ENCODE data around the gene KNL1.
"Not testable (repeated sequence)": the region's sequence is repeated elsewhere in the genome, so short reads cannot be mapped to it uniquely, and the experiment has no call there.

The KNL1 gene

DNA sequence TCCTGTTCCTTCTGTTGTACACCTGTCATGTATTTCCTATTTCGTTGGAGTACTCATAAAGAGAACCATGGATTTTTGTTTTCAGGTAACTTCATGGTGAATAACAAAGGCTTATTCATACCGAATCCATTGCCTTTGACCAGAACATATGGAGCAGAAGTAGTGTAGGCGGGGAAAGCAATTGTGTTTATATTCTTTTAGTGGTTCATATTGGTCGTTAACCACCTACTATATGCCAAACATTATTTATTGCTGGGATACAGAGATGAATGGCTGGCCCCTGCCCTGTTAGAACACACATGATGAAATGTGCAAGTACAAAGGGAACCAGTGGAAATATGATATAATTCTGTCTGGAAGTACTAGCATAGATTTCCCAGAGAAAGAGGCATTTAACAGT, 15.2 kb upstream of the KNL1 start:
- H3K4me2 ChIP-seq, result no peak overlapping the region
- no peak overlapping the region for H3K4me3 ChIP-seq
- no peak overlapping the region for H3K27ac ChIP-seq
- peaks cover 12% of the 10 kb centered on the region; the same call in 1 of the 2 replicates for H3K9me3 ChIP-seq
- H3K27me3 ChIP-seq, result no peaks in the 10 kb centered on the region
- no peak for TF ChIP-seq Cebpa-rat (IDR thresholded peaks at IDR 0.05)
- H3K36me3 ChIP-seq, result peaks cover 20% of the 10 kb centered on the region
- no peaks in the 10 kb centered on the region; the same call in 1 of the 2 replicates for H4K20me1 ChIP-seq
- no peaks in the 10 kb centered on the region for H3K4me1 ChIP-seq
- H3K9ac ChIP-seq, result no peak overlapping the region

DNA sequence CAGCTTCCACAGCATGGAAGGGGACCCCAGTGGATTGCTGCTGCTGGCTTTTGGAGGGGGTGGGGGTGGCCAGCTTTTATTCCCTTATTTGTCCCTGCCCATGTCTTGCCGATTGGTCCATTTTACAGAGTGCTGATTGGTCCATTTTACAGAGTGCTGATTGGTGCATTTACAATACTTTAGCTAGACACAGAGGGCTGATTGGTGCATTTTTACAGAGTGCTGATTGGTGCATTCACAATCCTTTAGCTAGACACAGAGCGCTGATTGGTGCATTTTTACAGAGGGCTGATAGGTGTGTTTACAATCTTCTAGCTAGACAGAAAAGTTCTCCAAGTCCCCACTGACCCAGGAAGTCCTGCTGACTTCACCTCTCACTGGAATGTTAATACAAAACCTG, 12.3 kb upstream of the KNL1 start:
- peaks cover 12% of the 10 kb centered on the region; the same call in 1 of the 2 replicates for H3K9me3 ChIP-seq
- H3K36me3 ChIP-seq, H3K4me2 ChIP-seq, H3K4me1 ChIP-seq, H4K20me1 ChIP-seq, H3K4me3 ChIP-seq, H3K27me3 ChIP-seq, H3K9ac ChIP-seq, H3K27ac ChIP-seq: not testable (repeated sequence)

DNA sequence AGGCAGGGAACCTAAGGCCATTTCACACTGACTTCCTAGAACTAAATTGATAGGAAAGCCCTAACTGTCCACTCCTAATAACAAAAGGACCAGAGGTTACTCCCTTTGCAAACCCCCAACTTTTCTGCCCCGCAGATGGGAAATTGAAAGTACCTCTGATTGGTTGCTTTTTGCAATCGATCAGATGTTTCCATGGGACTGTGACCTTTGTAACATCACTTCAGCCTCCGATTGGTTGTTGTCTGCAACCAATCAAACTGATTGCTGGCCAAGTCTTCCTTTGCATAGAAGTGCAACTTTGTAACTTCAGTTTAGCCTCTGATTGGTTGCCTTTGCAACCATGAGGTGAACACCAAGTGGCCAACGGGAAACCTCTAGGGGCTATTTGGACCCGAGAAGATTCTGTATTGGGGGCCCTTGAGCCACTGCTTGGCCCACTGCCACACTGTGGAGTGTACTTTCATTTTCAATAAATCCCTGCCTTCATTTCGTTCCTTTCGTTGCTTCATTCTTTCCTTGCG, 11.3 kb upstream of the KNL1 start:
- TF ChIP-seq Cebpa-rat (IDR thresholded peaks at IDR 0.05), result no peak
- Histone ChIP-seq H3K9me3 (peaks cover 12% of the 10 kb centered on the region; the same call in 1 of the 2 replicates), H4K20me1 (no peaks in the 10 kb centered on the region), H3K36me3 (no peaks in the 10 kb centered on the region), H3K9ac (no peak overlapping the region), H3K4me1 (no peaks in the 10 kb centered on the region), H3K27ac (no peak overlapping the region), H3K4me2 (no peak overlapping the region), H3K27me3 (no peaks in the 10 kb centered on the region), H3K4me3 (no peak overlapping the region)

DNA sequence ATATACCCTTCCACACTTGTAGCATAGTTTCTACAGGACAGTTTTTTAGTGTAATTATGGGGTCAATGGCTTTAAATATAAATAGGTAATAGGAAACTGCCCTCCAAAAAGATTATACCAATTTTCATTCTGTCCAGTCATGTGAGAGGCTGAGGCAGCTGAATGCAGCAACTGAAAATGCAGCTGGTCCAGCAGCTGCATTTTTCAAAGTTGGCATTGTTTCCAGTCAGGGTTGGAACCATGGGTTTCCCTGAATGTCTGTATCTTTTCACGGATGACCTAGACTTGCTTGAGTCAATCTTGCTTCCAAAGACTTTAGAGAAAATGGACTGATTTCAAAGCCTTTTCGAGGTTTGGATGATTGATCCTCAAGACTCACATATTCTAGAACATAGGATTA, 9.9 kb upstream of the KNL1 start:
- Histone ChIP-seq H4K20me1 (no peaks in the 10 kb centered on the region), H3K4me3 (no peak overlapping the region), H3K27ac (no peak overlapping the region), H3K4me1 (peaks cover 7% of the 10 kb centered on the region), H3K9me3 (peaks cover 12% of the 10 kb centered on the region; the same call in 1 of the 2 replicates), H3K36me3 (no peaks in the 10 kb centered on the region), H3K4me2 (no peak overlapping the region), H3K27me3 (no peaks in the 10 kb centered on the region), H3K9ac (no peak overlapping the region)
- TF ChIP-seq Cebpa-rat (IDR thresholded peaks at IDR 0.05), result no peak

DNA sequence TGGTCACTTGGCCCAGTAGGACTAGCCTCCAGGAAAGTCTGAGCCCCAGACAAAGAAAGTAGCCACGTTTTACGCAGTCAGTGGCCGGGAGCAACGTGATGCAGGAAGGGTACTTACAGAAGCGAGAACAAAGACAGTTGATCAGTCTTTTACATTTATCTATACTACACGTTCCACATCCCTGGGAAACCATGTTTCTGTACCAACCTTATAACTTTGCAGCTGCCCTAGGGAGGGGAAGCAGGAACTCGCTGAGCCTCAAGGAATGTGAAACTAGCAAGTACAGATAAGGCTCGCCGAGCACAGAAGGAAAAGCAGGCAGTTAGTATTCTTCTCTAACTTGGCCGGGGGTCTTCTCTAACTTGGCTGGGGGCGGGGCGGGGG, 3.4 kb upstream of the KNL1 start:
- H3K4me3 ChIP-seq, result peak overlapping the region; percentile 65
- no peaks in the 10 kb centered on the region for H4K20me1 ChIP-seq
- H3K4me1 ChIP-seq, result peaks cover 39% of the 10 kb centered on the region
- no peak for TF ChIP-seq Cebpa-rat (IDR thresholded peaks at IDR 0.05)
- H3K9me3 ChIP-seq, result no peaks in the 10 kb centered on the region
- H3K27ac ChIP-seq, result peak overlapping the region; percentile 73
- H3K9ac ChIP-seq, result peak overlapping the region; percentile 69
- H3K27me3 ChIP-seq, result no peaks in the 10 kb centered on the region
- H3K4me2 ChIP-seq, result peak overlapping the region; percentile 76
- H3K36me3 ChIP-seq, result no peaks in the 10 kb centered on the region

DNA sequence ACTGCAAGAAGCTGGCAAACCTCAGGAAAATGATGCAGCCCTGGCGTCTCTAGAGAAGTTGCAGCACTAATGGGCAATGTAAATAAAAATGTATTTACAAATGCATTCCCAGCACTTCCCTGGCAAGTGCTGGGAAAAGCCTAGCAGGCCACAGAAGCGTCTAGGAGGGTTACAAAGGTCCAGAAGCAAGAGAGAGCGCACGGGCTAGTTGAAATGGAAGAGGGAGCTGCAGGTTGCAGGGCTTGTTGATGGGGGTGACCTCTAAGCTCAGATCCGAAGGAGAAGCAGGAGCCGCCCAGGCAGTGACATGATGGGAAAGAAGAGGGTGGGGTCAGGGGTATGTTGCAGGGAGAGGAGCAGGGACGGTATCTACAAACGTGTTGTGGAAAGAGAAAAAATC, 2.7 kb upstream of the KNL1 start:
- Histone ChIP-seq H3K27ac (no peak overlapping the region; the same call in 1 of the 2 replicates), H3K27me3 (no peaks in the 10 kb centered on the region), H3K4me2 (peak overlapping the region; percentile 76), H3K4me3 (peak overlapping the region; percentile 65), H3K9ac (peak overlapping the region; percentile 21; the same call in 1 of the 2 replicates), H4K20me1 (no peaks in the 10 kb centered on the region), H3K9me3 (no peaks in the 10 kb centered on the region), H3K4me1 (peaks cover 46% of the 10 kb centered on the region), H3K36me3 (no peaks in the 10 kb centered on the region)
- TF ChIP-seq Cebpa-rat (IDR thresholded peaks at IDR 0.05), result no peak

DNA sequence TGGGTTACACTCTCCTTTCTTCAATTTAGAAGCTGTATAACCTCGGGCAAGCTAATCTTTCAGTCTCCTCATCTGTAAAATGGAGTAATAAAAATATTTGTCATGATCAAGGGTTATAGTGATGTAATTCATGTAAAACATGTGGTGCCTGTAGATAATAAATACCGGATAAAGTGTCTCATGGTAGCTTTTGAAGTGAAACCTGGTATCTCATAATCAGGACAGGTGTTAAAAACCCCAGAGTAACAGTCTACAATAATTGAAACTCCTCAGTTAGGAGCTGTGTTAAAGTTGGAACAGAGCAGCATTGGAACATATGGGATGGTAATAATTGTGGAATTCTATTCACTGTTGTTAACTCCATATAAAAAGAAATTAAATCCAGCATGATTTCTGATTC, 884 bp upstream of the KNL1 start:
- TF ChIP-seq Cebpa-rat (IDR thresholded peaks at IDR 0.05), result no peak
- H3K9ac ChIP-seq, result no peak overlapping the region
- H3K27me3 ChIP-seq, result no peaks in the 10 kb centered on the region
- 0 out of 2 replicates have a peak overlapping the region, but pooled peaks have one; percentile 20 for H3K4me2 ChIP-seq
- H3K4me3 ChIP-seq, result no peak overlapping the region
- H3K4me1 ChIP-seq, result peaks cover 51% of the 10 kb centered on the region
- H3K27ac ChIP-seq, result no peak overlapping the region
- no peaks in the 10 kb centered on the region for H3K9me3 ChIP-seq
- H4K20me1 ChIP-seq, result no peaks in the 10 kb centered on the region
- H3K36me3 ChIP-seq, result peaks cover 2% of the 10 kb centered on the region; the same call in 1 of the 2 replicates

DNA sequence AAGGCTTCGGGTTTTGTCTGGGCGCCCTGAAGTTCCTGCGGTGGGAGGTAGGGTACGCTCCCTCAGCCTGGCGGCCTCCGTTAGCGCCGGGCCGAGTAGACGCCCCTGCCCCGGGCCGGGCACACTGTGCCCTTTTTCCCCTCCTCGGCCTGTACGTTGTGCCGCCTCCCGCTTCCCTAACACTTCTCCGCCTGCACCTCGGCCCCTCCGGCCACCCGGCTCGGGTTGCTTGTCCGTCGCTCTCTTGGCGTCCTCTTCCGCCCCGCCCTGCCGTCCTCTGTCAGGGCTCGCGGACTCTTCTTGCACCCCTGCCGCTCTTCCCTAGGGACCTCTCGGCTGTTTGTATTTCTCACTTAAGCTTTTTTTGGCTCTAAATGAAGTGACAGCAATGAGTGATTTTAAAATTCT, 384 bp downstream of the KNL1 start:
- H3K27me3 ChIP-seq, result no peaks in the 10 kb centered on the region
- peak overlapping the region; percentile 83 for H3K4me3 ChIP-seq
- H4K20me1 ChIP-seq, result no peaks in the 10 kb centered on the region
- H3K9ac ChIP-seq, result peak overlapping the region; percentile 90
- H3K9me3 ChIP-seq, result no peaks in the 10 kb centered on the region
- H3K4me1 ChIP-seq, result peaks cover 41% of the 10 kb centered on the region
- no peak for TF ChIP-seq Cebpa-rat (IDR thresholded peaks at IDR 0.05)
- peak overlapping the region; percentile 85 for H3K4me2 ChIP-seq
- peaks cover 14% of the 10 kb centered on the region for H3K36me3 ChIP-seq
- peak overlapping the region; percentile 94 for H3K27ac ChIP-seq

DNA sequence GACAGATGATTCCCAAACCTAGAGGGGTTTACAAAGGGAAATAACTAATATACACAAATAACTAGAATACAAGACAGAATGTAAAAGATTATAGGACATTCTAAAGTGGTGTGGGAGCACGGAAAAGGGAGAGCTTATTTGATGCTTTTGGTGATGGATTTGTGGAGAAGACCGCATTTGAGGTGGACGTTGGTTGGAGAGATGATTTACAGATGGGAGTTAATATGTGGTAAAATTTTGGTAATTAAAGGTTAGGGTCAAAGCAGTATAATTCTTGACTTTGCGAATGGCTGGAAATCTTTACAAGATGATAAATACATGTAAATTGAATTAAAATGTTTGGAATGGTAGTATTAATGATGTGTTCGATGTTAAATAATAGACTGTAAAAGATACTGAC, 1.2 kb downstream of the KNL1 start:
- no peaks in the 10 kb centered on the region for H3K9me3 ChIP-seq
- peaks cover 38% of the 10 kb centered on the region for H3K4me1 ChIP-seq
- peaks cover 15% of the 10 kb centered on the region for H3K36me3 ChIP-seq
- TF ChIP-seq Cebpa-rat (IDR thresholded peaks at IDR 0.05), result no peak
- H3K27ac ChIP-seq, result peak overlapping the region; percentile 7; the same call in 1 of the 2 replicates
- peak overlapping the region; percentile 83 for H3K4me3 ChIP-seq
- H3K4me2 ChIP-seq, result peak overlapping the region; percentile 85
- H3K27me3 ChIP-seq, result no peaks in the 10 kb centered on the region
- H4K20me1 ChIP-seq, result no peaks in the 10 kb centered on the region
- peak overlapping the region; percentile 90 for H3K9ac ChIP-seq

DNA sequence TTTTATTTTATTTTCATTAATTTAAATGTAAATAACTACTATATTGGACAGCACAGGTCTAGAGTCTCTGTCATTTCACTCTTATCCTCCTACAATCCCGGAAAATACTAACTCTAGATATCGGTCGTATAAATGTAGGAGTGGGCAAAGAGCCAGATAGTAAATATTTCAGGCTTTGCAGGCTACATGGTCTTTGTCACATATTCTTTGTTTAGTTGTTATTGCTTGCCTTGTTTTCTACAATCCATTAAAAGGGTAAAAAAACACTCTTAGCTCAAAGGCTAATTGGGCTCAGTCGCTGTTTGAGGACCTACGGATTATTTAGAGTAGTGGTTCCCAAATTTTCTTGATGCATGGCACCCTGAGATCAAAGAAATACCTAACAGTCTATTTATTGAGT, 1.7 kb downstream of the KNL1 start:
- H3K27me3 ChIP-seq, result no peaks in the 10 kb centered on the region
- TF ChIP-seq Cebpa-rat (IDR thresholded peaks at IDR 0.05), result no peak
- H3K4me2 ChIP-seq, result peak overlapping the region; percentile 85
- no peaks in the 10 kb centered on the region for H4K20me1 ChIP-seq
- H3K9ac ChIP-seq, result 0 out of 2 replicates have a peak overlapping the region, but pooled peaks have one; percentile 90
- H3K36me3 ChIP-seq, result peaks cover 16% of the 10 kb centered on the region
- peaks cover 33% of the 10 kb centered on the region for H3K4me1 ChIP-seq
- no peak overlapping the region for H3K27ac ChIP-seq
- 0 out of 2 replicates have a peak, but pooled peaks cover 3% of the 10 kb centered on the region for H3K9me3 ChIP-seq
- H3K4me3 ChIP-seq, result peak overlapping the region; percentile 83; the same call in 1 of the 2 replicates

All from BLaER1 (cell line).